IMR-90 (cell line): Measurements from ENCODE around the gene AKAP17A. TPM values are rescaled to one million over a fixed set of nuclear protein-coding genes. Genes with fewer than 3 reads are reported as not detected.

Experiments used
- ATAC-seq: fragments of 200-7000 bp; cut with Tn5 transposase; 2 replicates; pipeline ENCODE4 v1.9.1; 2020; ENCODE audit warnings: low read depth, mild to moderate bottlenecking, moderate library complexity
- BruUV-seq: library from RNA; stranded (reverse); fragments of 400-500 nt; replicated peaks from 2 replicates; lab custom pipeline; 2021; lab: Mats Ljungman, UMichigan
- CTCF ChIA-PET: fragments of 300-600 bp; formaldehyde crosslinking; extraction: SDS; loops from one replicate; lab custom pipeline; 2021; ENCODE audit warnings: antibody characterized with exemption; lab: Yijun Ruan, JAX
- POLR2A ChIA-PET: fragments of 300-600 bp; sonication (Branson Sonifier 250); formaldehyde crosslinking; loops from one replicate; lab custom pipeline; 2022; ENCODE audit warnings: antibody characterized with exemption; ENCODE audit not compliant: unreplicated experiment; lab: Charles Lee
- DNase-seq: peaks from one replicate; pipeline ENCODE4 v3.0.0; 2013
- H2AFZ ChIP-seq: replicated peaks from 2 replicates; pipeline ENCODE3; 2013; ENCODE audit warnings: low read length, mild to moderate bottlenecking; ENCODE audit not compliant: poor library complexity
- H2AK5ac ChIP-seq: 2 replicates; pipeline ENCODE4 v1.6.1; 2013; ENCODE audit warnings: low read depth, low read length, inconsistent platforms
- H2AK9ac ChIP-seq: replicated peaks from 2 replicates; pipeline ENCODE3; 2013; ENCODE audit warnings: mild to moderate bottlenecking, low read depth, low read length, moderate library complexity; ENCODE audit not compliant: poor library complexity
- H2BK120ac ChIP-seq: 2 replicates; pipeline ENCODE4 v1.6.1; 2013; ENCODE audit warnings: low read depth, low read length, inconsistent platforms
- H2BK15ac ChIP-seq: 3 replicates; pipeline ENCODE4 v1.6.1; 2013; ENCODE audit warnings: low read depth, low read length, inconsistent platforms
- H2BK20ac ChIP-seq: 2 replicates; pipeline ENCODE4 v1.6.1; 2013; ENCODE audit warnings: low read depth, mild to moderate bottlenecking, inconsistent platforms, low read length, moderate library complexity
- H2BK5ac ChIP-seq: 2 replicates; pipeline ENCODE4 v1.6.1; 2013; ENCODE audit warnings: mild to moderate bottlenecking, low read depth, low read length, inconsistent platforms; ENCODE audit not compliant: poor library complexity, severe bottlenecking
- H3K14ac ChIP-seq: replicated peaks from 2 replicates; pipeline ENCODE4 v1.6.1; 2013; ENCODE audit warnings: low read depth, low read length, inconsistent platforms
- H3K18ac ChIP-seq: 2 replicates; pipeline ENCODE4 v1.6.1; 2013; ENCODE audit warnings: low read depth, low read length, control low read depth
- H3K23ac ChIP-seq: 2 replicates; pipeline ENCODE4 v1.6.1; 2013; ENCODE audit warnings: low read depth, low read length, inconsistent platforms
- H3K27ac ChIP-seq: 2 replicates; pipeline ENCODE4 v1.5.1; 2013; ENCODE audit warnings: mild to moderate bottlenecking, control low read depth, low read length; ENCODE audit not compliant: insufficient read depth
- H3K27me3 ChIP-seq: 2 replicates; pipeline ENCODE4 v1.6.1; 2013; ENCODE audit warnings: low read length; ENCODE audit not compliant: control insufficient read depth, insufficient read depth
- H3K36me3 ChIP-seq: 2 replicates; pipeline ENCODE4 v1.6.1; 2013; ENCODE audit warnings: low read length, mixed read lengths; ENCODE audit not compliant: control insufficient read depth, insufficient read depth
- H3K4ac ChIP-seq: 2 replicates; pipeline ENCODE4 v1.6.1; 2013; ENCODE audit warnings: low read depth, low read length, inconsistent platforms
- H3K4me1 ChIP-seq: 2 replicates; pipeline ENCODE4 v1.6.1; 2013; ENCODE audit warnings: low read length, mixed read lengths; ENCODE audit not compliant: control insufficient read depth, insufficient read depth
- H3K4me2 ChIP-seq: 2 replicates; pipeline ENCODE4 v1.6.1; 2013; ENCODE audit warnings: low read depth, mild to moderate bottlenecking, control low read depth, low read length, moderate library complexity
- H3K4me3 ChIP-seq: 2 replicates; pipeline ENCODE4 v1.5.1; 2013; ENCODE audit warnings: low read depth, mild to moderate bottlenecking, control low read depth, low read length, moderate library complexity; ENCODE audit not compliant: insufficient read depth
- H3K56ac ChIP-seq: 2 replicates; pipeline ENCODE4 v1.6.1; 2013; ENCODE audit warnings: low read length, inconsistent platforms; ENCODE audit not compliant: insufficient read depth; ENCODE audit errors: extremely low read depth
- H3K79me1 ChIP-seq, 2 experiments: 2 replicates each; pipeline ENCODE4 v1.6.1; 2013; ENCODE audit warnings: low read length in 2 of 2, inconsistent platforms in 1 of 2, low read depth in 1 of 2
- H3K9ac ChIP-seq: 2 replicates; pipeline ENCODE4 v1.6.1; 2013; ENCODE audit warnings: low read depth, low read length, control low read depth
- H3K9me1 ChIP-seq: 2 replicates; pipeline ENCODE4 v1.6.1; 2013; ENCODE audit warnings: low read length, inconsistent platforms; ENCODE audit not compliant: insufficient read depth
- H3K9me3 ChIP-seq: 2 replicates; pipeline ENCODE4 v1.6.1; 2013; ENCODE audit warnings: low read length; ENCODE audit not compliant: control insufficient read depth, insufficient read depth
- H4K20me1 ChIP-seq: 2 replicates; pipeline ENCODE4 v1.6.1; 2013; ENCODE audit warnings: low read length, inconsistent platforms; ENCODE audit not compliant: insufficient read depth
- H4K5ac ChIP-seq: 2 replicates; pipeline ENCODE4 v1.6.1; 2013; ENCODE audit warnings: mild to moderate bottlenecking, low read depth, low read length, control low read depth
- H4K8ac ChIP-seq, 2 experiments: 2 replicates each; pipeline ENCODE4 v1.6.1; 2013; ENCODE audit warnings: low read depth in 2 of 2, low read length in 2 of 2, control low read depth in 1 of 2, inconsistent platforms in 1 of 2
- H4K91ac ChIP-seq: 2 replicates; pipeline ENCODE4 v1.6.1; 2013; ENCODE audit warnings: low read depth, low read length, inconsistent platforms; ENCODE audit not compliant: insufficient read depth
- BHLHE40 ChIP-seq: fragments of 150-350 bp; IDR thresholded peaks from 2 replicates; pipeline ENCODE4 v1.6.1; 2016; ENCODE audit warnings: mild to moderate bottlenecking, low read depth, low read length
- CEBPB ChIP-seq: IDR thresholded peaks from 2 replicates; pipeline ENCODE4 v1.6.1; 2012; ENCODE audit warnings: low read depth, low read length, improper control_type of control experiment
- CHD1 ChIP-seq: IDR thresholded peaks from 2 replicates; pipeline ENCODE4 v1.6.1; 2012; ENCODE audit warnings: low read depth, low read length, improper control_type of control experiment
- CTCF ChIP-seq: conservative IDR thresholded peaks from 2 replicates; pipeline ENCODE4 v1.5.1; 2012; ENCODE audit warnings: mild to moderate bottlenecking, low read depth, low read length, improper control_type of control experiment
- FOS ChIP-seq: fragments of 150-350 bp; IDR thresholded peaks from 2 replicates; pipeline ENCODE4 v1.6.1; 2016; ENCODE audit warnings: low read depth, low read length
- MAFK ChIP-seq: IDR thresholded peaks from 2 replicates; pipeline ENCODE4 v1.6.1; 2012; ENCODE audit warnings: low read depth, low read length, improper control_type of control experiment
- MAZ ChIP-seq: IDR thresholded peaks from 2 replicates; pipeline ENCODE4 v1.6.1; 2012; ENCODE audit warnings: low read depth, mild to moderate bottlenecking, low read length, improper control_type of control experiment, moderate library complexity, borderline replicate concordance
- MXI1 ChIP-seq: IDR thresholded peaks from 2 replicates; pipeline ENCODE4 v1.6.1; 2012; ENCODE audit warnings: low read depth, mild to moderate bottlenecking, low read length, moderate library complexity, borderline replicate concordance
- NFE2L2 ChIP-seq: fragments of 150-350 bp; IDR thresholded peaks from 2 replicates; pipeline ENCODE4 v1.6.1; 2016; ENCODE audit warnings: low read depth, mild to moderate bottlenecking, low read length
- POLR2A ChIP-seq: IDR thresholded peaks from 2 replicates; pipeline ENCODE4 v1.6.1; 2012; ENCODE audit warnings: mild to moderate bottlenecking, low read depth, low read length
- RAD21 ChIP-seq: IDR thresholded peaks from 2 replicates; pipeline ENCODE4 v1.6.1; 2012; ENCODE audit warnings: low read length, improper control_type of control experiment
- RCOR1 ChIP-seq: IDR thresholded peaks from 2 replicates; pipeline ENCODE4 v1.6.1; 2012; ENCODE audit warnings: mild to moderate bottlenecking, low read length, improper control_type of control experiment; ENCODE audit not compliant: insufficient replicate concordance
- RFX5 ChIP-seq: IDR thresholded peaks from 2 replicates; pipeline ENCODE4 v1.8.0; 2012; ENCODE audit warnings: low read depth, mild to moderate bottlenecking, low read length, moderate library complexity
- SMC3 ChIP-seq: fragments of 150-350 bp; IDR thresholded peaks from 2 replicates; pipeline ENCODE4 v1.6.1; 2016; ENCODE audit warnings: low read depth, mild to moderate bottlenecking, antibody characterized with exemption, low read length, moderate library complexity
- WGBS, 2 experiments: methylation state at CpG; one replicate each; pipeline versions ENCODE4 v1.1.5 to v1.1.7; 2013; ENCODE audit warnings: missing lambda C conversion rate in 2 of 2; ENCODE audit not compliant: insufficient read length in 1 of 2; ENCODE audit errors: extremely low coverage in 2 of 2; 5-methylcytosine and 5-hydroxymethylcytosine counted together
- dilution Hi-C: fragments of 300-500 bp; cut with HindIII; formaldehyde crosslinking; loops from one replicate; pipeline ENCODE4 v1.14.3; 2018; ENCODE audit warnings: low sequenced_read_pairs; ENCODE audit not compliant: unreplicated experiment
- in situ Hi-C: fragments of 300-500 bp; cut with MboI; formaldehyde crosslinking; loops from 3 replicates; pipeline ENCODE4 v1.14.3; 2019; ENCODE audit warnings: low sequenced_read_pairs, inconsistent platforms, mixed read lengths
- intact Hi-C: fragments of 100-400 bp; cut with micrococcal nuclease; formaldehyde crosslinking; loops from 2 replicates; pipeline ENCODE4 v1.10.0; 2022
- polyA plus RNA-seq, 3 experiments: library from polyadenylated mRNA; depleted of rRNA; stranded (reverse); fragments of >200 nt; gene quantifications; 2 replicates each; pipeline ENCODE4 v1.2.3, GENCODE V29; 2012; ENCODE audit warnings: low replicate concordance in 1 of 3
- total RNA-seq: library from RNA; depleted of rRNA; stranded (reverse); fragments of >200 nt; gene quantifications from 2 replicates; pipeline ENCODE4 v1.2.3, GENCODE V29; 2012
- TF ChIP-seq, protein P1 (sequence below): fragments of 150-350 bp; IDR thresholded peaks from 2 replicates; pipeline ENCODE4 v1.6.1; 2017; ENCODE audit warnings: mild to moderate bottlenecking, antibody characterized with exemption, low read length, low read depth
- TF ChIP-seq, protein P2 (sequence below): fragments of 150-350 bp; IDR thresholded peaks from 2 replicates; pipeline ENCODE4 v1.6.1; 2016; ENCODE audit warnings: low read depth, mild to moderate bottlenecking, low read length, moderate library complexity, borderline replicate concordance

The AKAP17A gene
- total and polyA plus RNA-seq, 2 of the 4 experiments (the other 2 are of a cell fraction): 9.0 to 23.7 TPM

- Histone ChIP-seq H3K9ac (no peak overlapping the region), H3K9me3 (peaks cover 5% of the 10 kb centered on the region; the same call in 1 of the 2 replicates), H3K9me1 (peaks cover 4% of the 10 kb centered on the region; the same call in 1 of the 2 replicates), H2BK5ac (no peak overlapping the region), H2BK20ac (no peak overlapping the region), H2AK9ac (no peak overlapping the region), H3K27me3 (no peaks in the 10 kb centered on the region), H4K5ac (no peak overlapping the region), H3K14ac (no peak overlapping the region), H4K20me1 (no peaks in the 10 kb centered on the region; the same call in 1 of the 2 replicates), H3K27ac (no peak overlapping the region), H4K8ac (no peak overlapping the region), H2BK120ac (no peak overlapping the region), H2AK5ac (no peak overlapping the region), H3K23ac (no peak overlapping the region), H3K4ac (no peak overlapping the region), H2AFZ (no peak overlapping the region), H2BK15ac (no peak overlapping the region), H3K4me1 (no peaks in the 10 kb centered on the region), H3K79me1 (peaks cover 0 to 5% of the 10 kb centered on the region in 2 experiments; a peak in 2 of 4 replicates), H4K91ac (no peak overlapping the region), H3K36me3 (peaks cover 17% of the 10 kb centered on the region), H3K4me2 (no peak overlapping the region), H3K4me3 (no peak overlapping the region), H3K56ac (no peak overlapping the region), H3K18ac (no peak overlapping the region)
- TF ChIP-seq RCOR1: no peak
- TF ChIP-seq CTCF: no peak
- TF ChIP-seq CEBPB: no peak
- TF ChIP-seq, protein P1, sequence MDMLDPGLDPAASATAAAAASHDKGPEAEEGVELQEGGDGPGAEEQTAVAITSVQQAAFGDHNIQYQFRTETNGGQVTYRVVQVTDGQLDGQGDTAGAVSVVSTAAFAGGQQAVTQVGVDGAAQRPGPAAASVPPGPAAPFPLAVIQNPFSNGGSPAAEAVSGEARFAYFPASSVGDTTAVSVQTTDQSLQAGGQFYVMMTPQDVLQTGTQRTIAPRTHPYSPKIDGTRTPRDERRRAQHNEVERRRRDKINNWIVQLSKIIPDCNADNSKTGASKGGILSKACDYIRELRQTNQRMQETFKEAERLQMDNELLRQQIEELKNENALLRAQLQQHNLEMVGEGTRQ: no peak
- TF ChIP-seq RFX5: no peak
- TF ChIP-seq RAD21: no peak
- TF ChIP-seq MXI1: no peak
- TF ChIP-seq MAZ: no peak
- TF ChIP-seq, protein P2, sequence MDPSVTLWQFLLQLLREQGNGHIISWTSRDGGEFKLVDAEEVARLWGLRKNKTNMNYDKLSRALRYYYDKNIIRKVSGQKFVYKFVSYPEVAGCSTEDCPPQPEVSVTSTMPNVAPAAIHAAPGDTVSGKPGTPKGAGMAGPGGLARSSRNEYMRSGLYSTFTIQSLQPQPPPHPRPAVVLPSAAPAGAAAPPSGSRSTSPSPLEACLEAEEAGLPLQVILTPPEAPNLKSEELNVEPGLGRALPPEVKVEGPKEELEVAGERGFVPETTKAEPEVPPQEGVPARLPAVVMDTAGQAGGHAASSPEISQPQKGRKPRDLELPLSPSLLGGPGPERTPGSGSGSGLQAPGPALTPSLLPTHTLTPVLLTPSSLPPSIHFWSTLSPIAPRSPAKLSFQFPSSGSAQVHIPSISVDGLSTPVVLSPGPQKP: no peak
- TF ChIP-seq NFE2L2: no peak
- no peak for TF ChIP-seq FOS
- no peak for TF ChIP-seq POLR2A
- no peak for TF ChIP-seq CHD1
- TF ChIP-seq BHLHE40: no peak
- no peak for TF ChIP-seq MAFK
- TF ChIP-seq SMC3: no peak
- WGBS, 2 experiments: no CpG with 5 or more reads among the region's 11 CpGs
- dilution Hi-C loops: no loop called here
- no TSS peak for BruUV-seq
- in situ Hi-C loops: no loop called here
- POLR2A ChIA-PET: no interaction called here
- no peak for ATAC-seq
- intact Hi-C loops: no loop called here
- CTCF ChIA-PET: no interaction called here
- no peak for DNase-seq
Observed at GRCh38 chrX:1606496-1606895, 15.1 kb downstream of the AKAP17A start.
